ENCODE data around the gene HMGA1.

HMGA1 gene

GRCh38 chr6:34236443-34237315 lies at the start of gene HMGA1:
Gene HMGA1, plus strand, starts transcription at chr6:34236873. Its CDS starts 3,908 bp downstream, at chr6:34240781.
- DNase-seq, result peak; percentile 92

DNA sequence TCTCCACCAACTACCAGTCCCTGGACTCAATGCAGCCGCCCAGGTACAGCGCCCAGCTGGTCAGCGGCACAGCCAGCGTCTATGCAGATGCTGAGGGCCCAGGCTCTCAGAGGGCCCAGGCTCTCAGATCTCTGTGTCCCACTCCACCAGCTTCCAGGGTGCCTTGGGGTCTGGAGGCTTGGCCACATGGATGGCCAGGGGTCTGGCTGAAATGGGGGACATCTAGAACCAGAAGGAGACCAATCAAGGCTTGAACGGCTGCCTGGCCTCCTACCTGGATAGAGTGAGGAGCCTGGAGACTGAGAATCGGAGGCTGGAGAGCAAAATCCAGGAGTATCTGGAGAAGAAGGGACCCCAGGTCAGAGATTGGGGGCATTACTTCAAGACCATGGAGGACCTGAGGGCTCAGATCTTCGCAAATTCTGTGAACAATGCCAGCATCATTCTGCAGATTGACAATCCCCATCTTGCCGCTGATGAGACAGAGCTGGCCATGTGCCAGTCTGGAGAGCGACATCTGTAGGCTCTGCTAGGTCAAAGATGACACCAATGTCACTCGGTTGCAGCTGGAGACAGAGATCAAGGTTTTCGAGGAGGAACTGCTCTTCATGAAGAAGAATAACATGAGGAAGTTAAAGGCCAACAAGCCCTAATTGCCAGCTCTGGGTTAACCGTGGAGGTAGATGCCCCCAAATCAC lies 46.7 kb upstream of the HMGA1 start:
- DNase-seq, result peak; percentile 57

DNA sequence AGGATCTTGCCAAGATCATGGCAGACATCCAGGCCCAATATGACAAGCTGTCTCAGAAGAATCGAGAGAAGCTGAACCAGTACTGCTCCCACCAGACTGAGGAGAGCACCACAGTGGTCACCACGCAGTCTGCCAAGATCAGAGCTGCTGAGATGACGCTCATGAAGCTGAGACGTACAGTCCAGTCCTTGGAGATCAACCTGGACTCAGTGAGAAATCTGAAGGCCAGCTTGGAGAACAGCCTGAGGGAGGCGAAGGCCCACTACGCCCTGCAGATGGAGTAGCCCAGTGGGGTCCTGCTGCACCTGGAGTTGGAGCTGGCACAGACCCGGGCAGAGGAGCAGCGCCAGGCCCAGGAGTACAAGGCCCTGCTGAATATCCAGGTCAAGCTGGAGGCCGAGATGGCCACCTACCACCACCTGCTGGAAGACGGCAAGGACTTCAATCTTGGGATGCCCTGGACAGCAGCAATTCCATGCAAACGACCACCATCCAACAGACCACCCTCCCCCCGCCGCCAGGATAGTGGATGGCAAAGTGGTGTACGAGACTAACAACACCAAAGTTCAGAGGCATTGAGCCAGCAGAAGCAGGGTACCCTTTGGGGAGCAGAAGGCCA lies 46.1 kb upstream of the HMGA1 start:
- no peak for DNase-seq

DNA sequence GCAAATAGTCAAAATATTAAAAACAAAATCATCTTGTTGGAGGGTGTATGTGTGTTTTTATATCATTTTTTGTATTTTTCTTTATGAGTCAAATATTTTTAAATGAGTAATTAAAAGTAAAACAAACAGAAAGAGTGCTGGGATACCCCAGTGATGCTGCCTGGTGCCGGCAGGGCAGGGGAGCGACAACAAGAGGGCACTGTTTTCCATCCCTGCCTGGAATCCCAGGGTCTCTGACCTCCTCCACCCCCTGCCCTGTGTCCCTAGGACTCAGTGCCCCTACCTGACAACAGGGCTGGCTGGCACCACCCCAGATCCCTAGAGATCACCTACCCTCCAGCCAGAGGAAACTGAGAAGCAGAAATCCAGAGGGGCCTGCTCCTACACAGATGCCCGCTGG lies 41.9 kb upstream of the HMGA1 start:
- no peak for DNase-seq

GRCh38 chr6:34195726-34196115 lies 41.0 kb upstream of the HMGA1 start:
- no peak for DNase-seq

- peak; percentile 96 for DNase-seq
These were observed 40.4 kb upstream of the HMGA1 start for GRCh38 chr6:34196116-34196832.

DNA sequence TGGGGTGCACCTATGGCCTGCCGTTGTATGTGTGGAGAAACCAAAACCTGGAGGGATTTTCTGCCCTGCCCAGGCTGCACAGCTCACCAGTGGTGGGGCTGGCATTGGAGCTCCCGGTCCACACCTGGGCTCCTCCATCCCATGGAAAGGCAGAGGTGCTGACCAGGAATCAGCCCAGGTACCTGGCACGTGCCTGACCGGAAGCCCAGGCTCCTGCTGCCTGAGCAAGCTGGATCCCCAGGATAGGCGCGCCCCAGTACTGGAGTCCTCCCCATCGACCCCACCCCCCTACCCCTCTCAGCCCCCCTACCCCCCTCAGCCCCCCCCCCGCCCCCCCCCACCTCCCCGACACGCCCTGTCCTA lies 39.9 kb upstream of the HMGA1 start:
- no peak for DNase-seq

DNA sequence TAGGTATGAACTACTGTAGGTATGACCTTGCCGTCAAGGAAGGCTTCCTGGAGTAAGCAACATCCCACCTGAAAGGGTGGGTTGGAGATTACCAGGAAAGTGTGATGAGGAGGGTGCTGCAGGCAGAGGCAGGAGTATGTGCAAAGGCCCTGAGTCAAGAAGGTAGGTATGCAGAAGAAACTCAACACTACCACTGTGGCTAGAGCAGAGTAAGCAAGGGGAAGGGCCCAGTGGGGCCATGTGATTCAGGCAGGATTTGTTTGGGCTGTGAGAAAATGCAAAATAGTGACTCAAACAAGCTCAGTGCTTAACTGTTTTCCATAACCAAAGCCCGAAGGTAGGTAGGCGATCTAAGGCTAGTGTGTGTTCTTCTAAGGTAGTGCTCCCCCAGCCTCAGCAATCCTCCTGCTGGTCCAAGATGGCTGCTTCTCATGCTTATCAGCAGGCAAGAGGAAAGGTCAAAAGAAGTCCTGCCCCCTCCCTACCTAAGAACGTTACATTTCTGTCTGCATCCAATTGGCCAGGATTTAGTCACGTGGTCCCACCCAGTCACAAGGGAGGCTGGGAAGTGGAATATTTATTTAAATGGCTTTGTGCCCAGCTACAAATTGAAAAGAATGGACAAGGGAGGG lies 36.2 kb upstream of the HMGA1 start:
- no peak for DNase-seq

DNA sequence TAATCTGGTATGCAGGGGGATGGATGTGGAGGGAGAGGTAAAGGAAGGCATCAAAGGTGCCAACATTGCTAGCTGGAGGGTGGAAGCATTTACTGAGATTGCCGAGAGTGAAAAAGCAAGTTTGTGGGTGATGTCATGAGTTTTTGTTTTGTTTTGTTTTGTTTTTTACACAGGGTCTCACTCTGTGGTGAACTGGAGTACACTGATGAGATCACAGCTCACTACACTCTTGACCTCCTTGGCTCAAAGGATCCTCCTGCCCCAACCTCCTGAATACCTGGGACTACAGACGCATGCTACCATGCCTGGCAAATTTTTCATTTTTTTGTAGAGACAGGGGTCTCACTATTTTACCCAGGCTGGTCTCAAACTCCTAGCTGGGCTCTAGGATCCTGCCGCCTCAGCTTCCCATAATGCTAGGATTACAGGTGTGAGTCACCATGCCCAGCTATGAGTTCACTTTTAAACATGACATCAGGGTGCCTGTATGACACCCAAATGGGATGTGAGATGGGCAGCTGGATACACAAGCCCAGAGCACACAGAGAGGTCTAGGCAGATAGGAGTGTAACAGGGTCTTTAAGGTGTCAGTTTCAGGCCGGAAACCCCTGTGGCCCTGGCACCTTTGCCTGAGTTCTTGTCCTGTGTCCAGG lies 35.1 kb upstream of the HMGA1 start:
- no peak for DNase-seq

DNA sequence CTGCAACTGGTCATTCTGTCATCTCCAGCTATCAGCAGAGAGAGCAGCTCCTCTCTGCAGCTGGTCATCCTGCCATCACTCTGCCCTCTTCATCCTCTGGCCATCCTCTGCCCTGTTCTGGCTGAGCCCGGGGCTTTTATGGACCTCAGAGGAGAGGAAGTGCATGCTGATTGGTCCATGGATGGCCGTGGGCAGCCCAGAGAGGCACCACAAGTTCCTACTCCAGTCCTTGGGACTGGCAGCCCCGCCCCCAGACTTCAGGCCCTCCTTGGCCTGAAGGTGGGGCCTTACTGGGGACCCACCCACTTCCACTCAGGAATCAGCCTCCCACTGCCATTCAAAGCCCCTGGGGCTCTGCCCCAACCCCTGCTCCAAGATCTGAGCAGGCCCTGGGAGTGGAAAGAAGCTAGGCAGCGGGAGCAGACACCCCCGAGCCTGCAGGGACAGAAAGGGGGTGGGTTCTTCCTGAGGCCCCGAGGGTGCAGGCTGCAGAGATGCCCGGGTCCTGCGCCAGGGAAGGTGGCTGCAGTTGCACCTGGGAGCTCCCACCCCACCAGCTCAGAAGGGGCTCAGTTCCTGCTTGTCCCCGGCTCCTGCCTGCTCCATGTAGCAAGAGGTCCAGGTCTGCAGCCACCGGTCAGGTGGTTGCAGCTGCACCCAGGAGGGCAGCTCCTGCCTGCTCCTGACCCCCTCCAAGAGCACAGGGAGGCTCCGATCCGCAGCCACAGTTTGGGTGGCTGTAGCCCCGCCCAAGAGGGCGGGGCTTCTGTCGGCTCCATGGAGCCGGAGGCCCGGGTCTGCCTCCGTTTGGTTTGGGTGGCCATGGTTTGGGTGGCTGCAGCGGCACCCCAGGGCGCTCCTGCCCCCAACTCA lies 34.1 kb upstream of the HMGA1 start:
- DNase-seq, result no peak

DNA sequence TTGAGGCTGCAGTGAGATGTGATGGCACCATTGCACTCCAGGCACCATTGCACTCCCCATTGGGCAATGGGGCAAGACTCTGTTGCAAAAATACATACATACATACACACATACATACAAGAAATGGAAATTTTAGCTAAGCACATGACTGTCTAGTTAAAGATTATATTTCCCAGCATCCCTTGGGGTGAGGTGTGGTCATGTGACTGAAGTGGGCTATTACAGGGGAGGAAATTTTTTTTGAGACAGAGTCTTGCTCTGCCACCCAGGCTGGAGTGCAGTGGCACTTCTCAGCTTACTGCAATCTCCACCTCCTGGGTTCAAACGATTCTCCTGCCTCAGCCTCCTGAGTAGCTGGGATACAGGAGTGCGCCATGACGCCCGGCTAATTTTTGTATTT lies 32.0 kb upstream of the HMGA1 start:
- no peak for DNase-seq

- no peak for DNase-seq
These were observed 31.2 kb upstream of the HMGA1 start for GRCh38 chr6:34205466-34205865.

DNA sequence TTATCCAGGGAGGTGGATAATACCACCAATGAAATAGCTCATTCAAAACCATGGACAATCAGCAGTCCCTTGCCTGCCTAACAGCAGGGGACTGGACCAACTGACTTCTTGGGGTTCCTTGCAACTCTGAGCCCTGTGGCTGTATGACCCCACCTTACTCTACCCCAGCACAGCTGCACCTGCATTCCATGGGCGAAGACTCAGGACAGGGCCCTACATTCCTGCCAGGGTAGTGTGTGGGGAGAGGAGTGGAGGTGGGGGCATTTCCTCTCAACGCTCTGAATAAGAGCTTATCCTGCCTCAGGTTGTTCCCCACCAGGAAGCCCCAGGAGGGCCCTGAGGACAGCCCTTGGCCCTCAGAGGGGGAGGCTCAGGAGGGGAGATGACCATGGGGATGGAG lies 30.8 kb upstream of the HMGA1 start:
- no peak for DNase-seq

DNA sequence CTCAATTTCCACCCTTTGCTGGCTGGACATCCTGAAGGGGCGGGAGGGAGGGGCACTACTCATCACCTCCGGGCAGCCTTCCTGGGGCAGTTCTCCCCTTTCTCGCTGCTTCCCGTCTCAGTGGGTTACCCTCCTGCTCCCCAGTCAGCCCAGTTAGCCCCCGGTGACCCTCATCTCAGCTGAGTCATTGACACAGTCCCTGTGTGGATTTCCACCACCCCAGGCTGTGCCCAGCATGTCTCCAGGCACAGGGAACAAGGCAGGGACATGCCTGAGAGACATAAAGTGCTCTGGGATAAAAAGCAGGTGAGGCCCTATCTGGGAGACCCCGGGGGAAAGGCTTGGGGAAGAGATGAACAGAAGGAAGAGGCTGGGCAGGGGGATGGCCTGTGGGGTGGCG lies 29.9 kb upstream of the HMGA1 start:
- no peak for DNase-seq

GRCh38 chr6:34207695-34208443 lies 28.8 kb upstream of the HMGA1 start:
- DNase-seq, result peak; percentile 70

- DNase-seq, result no peak
These were observed 22.9 kb upstream of the HMGA1 start for GRCh38 chr6:34213772-34214171.

GRCh38 chr6:34218691-34219090 lies 18.0 kb upstream of the HMGA1 start:
- DNase-seq, result no peak

DNA sequence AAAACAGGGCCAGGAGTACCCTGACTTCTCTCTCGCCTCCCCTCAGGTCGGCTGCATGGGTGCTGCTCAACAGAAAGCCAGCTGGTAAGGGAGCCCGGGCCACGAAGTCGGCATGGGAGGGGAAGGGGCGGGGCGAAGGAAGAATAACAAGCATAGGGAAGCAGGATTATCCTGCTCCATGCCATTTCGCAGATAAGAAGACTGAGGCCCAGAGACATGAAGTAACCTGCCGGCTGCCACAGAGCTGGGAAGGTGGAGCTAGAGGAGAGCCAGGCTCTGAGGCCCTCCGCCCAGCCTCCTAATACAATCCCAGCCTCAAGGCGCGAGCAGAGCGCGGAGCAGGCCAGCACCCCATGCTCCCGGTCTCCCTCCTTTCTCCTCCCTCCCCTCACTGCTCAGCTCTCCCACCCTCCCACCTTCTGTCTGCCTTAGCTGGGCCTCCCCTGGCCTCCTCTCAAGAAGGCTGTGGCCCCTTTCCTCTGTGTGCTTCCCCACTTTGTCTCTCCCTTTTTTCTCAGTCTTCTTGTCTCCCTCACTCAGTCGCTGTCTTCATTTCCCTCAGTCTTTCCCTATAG lies 13.2 kb upstream of the HMGA1 start:
- no peak for DNase-seq

- DNase-seq, result peak; percentile 95
These were observed 12.4 kb upstream of the HMGA1 start for GRCh38 chr6:34223956-34224940.

Measured in stimulated activated CD8-positive, alpha-beta memory T cell treated with anti-CD3 and anti-CD28 coated beads, Interleukin-4, amount 100 ng/mL, for 48 hours (primary cell).